Muscle layer of colon (tissue), 2 donors: ENCODE results near the gene SOCS2.
A peak's percentile ranks its signal among the peaks of the same experiment; 100 is the strongest.

ENCODE experiments used
- H3K27ac ChIP-seq: one replicate; pipeline ENCODE4 v1.7.0; 2013; ENCODE audit warnings: low read depth, mild to moderate bottlenecking, low read length, moderate library complexity
- H3K27me3 ChIP-seq, 2 donors: one replicate each; pipeline ENCODE4 v1.7.0; 2013; ENCODE audit warnings: low read length in 2 of 2, mild to moderate bottlenecking in 2 of 2; ENCODE audit not compliant: insufficient read depth in 2 of 2, control insufficient read depth in 1 of 2
- H3K36me3 ChIP-seq: one replicate; pipeline ENCODE4 v1.7.0; 2013; ENCODE audit warnings: mild to moderate bottlenecking, low read length; ENCODE audit not compliant: insufficient read depth
- H3K4me1 ChIP-seq: one replicate; pipeline ENCODE4 v1.7.0; 2013; ENCODE audit warnings: mild to moderate bottlenecking, low read length; ENCODE audit not compliant: insufficient read depth
- H3K4me3 ChIP-seq, 2 donors: one replicate each; pipeline ENCODE4 v1.7.0; 2013; ENCODE audit warnings: low read length in 2 of 2, low read depth in 1 of 2, mild to moderate bottlenecking in 1 of 2, moderate library complexity in 1 of 2
- H3K9ac ChIP-seq: one replicate; pipeline ENCODE4 v1.7.0; 2013; ENCODE audit warnings: low read length
- H3K9me3 ChIP-seq: one replicate; pipeline ENCODE4 v1.7.0; 2013; ENCODE audit warnings: mild to moderate bottlenecking, low read length
- donor health status: abdominal sarcoma.
- donor health status: Adenocarcinoma of cecum.

SOCS2 gene, protein sequence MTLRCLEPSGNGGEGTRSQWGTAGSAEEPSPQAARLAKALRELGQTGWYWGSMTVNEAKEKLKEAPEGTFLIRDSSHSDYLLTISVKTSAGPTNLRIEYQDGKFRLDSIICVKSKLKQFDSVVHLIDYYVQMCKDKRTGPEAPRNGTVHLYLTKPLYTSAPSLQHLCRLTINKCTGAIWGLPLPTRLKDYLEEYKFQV

DNA sequence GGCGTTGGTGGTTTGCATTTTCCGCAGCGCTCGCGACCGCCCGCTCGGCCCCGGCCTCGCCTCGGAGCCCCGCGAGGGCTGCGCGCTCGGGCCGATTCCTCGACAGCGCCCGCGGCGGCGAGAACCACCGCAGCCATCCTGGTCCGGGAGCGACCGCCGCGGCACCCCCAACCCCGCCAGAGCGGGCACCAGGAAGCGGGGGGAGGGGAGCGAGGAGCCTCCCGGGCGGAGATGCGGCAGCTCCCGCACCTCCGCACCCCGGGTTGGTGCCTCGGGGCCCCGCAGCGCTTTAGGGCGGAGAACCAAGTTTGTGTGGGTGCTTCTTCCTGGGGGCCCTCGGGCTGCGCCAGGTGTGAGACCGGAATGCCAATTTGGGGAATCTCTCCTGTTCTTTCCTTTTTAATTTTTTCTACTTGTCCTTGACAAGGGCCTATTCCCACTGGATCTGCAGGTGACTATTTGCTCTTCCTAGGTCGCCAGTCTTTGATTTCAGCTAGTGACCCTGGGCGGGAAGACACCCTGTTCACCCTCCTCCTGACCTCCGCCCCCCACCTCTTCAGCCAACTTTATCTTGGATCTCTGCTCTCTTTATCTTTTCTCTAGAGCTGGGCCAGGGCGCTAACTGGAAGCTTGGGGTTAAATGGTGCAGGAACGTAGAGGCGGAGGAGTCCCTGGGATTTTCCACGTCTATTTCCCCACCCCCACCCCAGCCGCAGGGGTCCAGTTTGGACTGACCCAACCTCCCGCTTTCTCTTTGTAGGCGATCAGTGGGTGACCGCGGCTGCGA, at the start of gene SOCS2:
SOCS2 (plus strand) TSS at position 751 of the 787 bp plus-strand sequence. CDS start 223 bp downstream, outside the sequence.
- H3K27ac ChIP-seq: peak within 1 kb of the TSS; percentile 99
- no peaks in the 10 kb centered on the region for H3K27me3 ChIP-seq
- no peaks in the 10 kb centered on the region for H3K36me3 ChIP-seq
- H3K4me1 ChIP-seq: peaks cover 12% of the 10 kb centered on the region
- H3K4me3 ChIP-seq: peak within 1 kb of the TSS; percentile 95 to 99
- peak within 1 kb of the TSS; percentile 58 for H3K9ac ChIP-seq
- no peaks in the 10 kb centered on the region for H3K9me3 ChIP-seq

DNA sequence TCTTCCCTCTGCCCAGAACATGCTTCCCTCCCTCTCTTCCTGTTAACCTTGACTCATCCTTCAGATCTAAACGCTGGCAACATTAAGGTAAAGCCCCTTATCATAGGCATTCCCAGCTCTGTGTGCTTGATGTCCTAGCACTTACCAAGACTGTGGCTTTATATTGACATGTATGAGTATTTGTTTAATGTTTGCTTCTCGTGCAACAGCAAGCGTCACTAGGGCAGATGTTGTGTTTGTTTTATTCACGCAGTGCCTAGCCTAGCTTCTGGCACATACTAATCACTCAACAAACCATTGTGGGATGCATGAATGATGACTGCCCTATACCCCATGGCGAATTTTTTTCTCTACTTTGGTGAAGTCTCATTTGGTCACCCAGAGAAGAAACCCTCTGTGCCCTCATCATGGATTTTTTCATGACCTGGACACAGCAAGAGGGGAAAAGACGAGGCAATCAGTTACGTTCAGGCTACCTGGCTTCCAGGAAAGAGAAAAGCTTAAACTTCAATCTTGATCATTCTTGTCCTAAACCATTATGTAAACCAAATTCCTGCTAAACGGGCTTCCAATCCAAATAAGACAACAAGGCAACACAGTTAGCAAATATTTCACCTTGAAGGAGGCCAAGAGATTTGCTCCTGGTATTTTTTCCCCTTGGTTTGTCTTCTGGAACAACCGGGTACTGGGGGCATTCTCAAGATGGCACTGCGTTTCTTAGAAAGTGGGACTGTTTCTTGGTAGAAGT, 47.9 kb upstream of the SOCS2 start:
- Histone ChIP-seq H3K4me1 (no peaks in the 10 kb centered on the region), H3K27ac (no peak overlapping the region), H3K9ac (no peak overlapping the region), H3K36me3 (no peaks in the 10 kb centered on the region), H3K4me3 (no peak overlapping the region), H3K27me3 (no peaks in the 10 kb centered on the region), H3K9me3 (no peaks in the 10 kb centered on the region)

DNA sequence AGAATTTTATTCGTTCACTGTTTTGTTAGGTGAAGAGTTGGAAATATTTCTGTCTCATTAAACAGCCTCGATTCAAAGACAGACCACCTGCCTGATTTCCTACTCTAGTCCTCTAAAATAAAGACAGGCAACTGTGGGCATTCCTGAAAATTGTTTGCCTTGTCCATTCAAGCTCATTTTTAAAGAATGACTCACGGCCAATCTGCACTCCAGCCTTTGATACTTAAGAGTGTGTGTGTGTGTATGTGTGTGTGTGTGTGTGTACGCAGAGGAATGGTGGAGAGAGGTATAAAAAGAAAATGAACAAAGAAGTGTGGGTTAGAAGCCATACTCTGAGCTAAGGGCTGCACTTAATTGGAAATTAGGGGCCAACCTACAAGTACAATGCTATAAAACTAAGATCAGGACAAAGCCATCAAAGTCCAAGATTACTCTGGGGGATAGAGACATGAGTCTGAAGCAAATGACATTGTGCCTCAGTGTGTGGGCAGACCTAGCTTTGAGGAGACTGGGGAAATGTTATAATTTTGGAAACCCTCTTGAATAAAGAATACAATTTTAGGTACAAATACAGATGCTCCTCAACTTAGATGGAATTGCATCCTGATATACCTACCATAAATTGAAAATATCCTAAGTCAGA, 45.6 kb upstream of the SOCS2 start:
- H3K36me3 ChIP-seq: no peaks in the 10 kb centered on the region
- H3K4me1 ChIP-seq: no peaks in the 10 kb centered on the region

GRCh38 chr12:93530358-93530757, 42.1 kb upstream of the SOCS2 start:
- Histone ChIP-seq H3K4me3 (no peak overlapping the region), H3K4me1 (no peaks in the 10 kb centered on the region), H3K27ac (no peak overlapping the region), H3K36me3 (no peaks in the 10 kb centered on the region), H3K27me3 (no peaks in the 10 kb centered on the region), H3K9ac (no peak overlapping the region), H3K9me3 (no peaks in the 10 kb centered on the region)

More for the DNA sequence above, 45.6 kb upstream of the SOCS2 start:
- no peak overlapping the region for H3K9ac ChIP-seq
- no peaks in the 10 kb centered on the region for H3K27me3 ChIP-seq
- no peak overlapping the region for H3K4me3 ChIP-seq
- H3K27ac ChIP-seq: no peak overlapping the region
- no peaks in the 10 kb centered on the region for H3K9me3 ChIP-seq

- Histone ChIP-seq H3K9ac (no peak overlapping the region), H3K4me1 (no peaks in the 10 kb centered on the region), H3K9me3 (no peaks in the 10 kb centered on the region), H3K27ac (no peak overlapping the region), H3K4me3 (no peak overlapping the region), H3K27me3 (no peaks in the 10 kb centered on the region), H3K36me3 (no peaks in the 10 kb centered on the region)
These were observed 39.2 kb upstream of the SOCS2 start for GRCh38 chr12:93533310-93533709.

- no peaks in the 10 kb centered on the region for H3K36me3 ChIP-seq
These were observed 36.2 kb upstream of the SOCS2 start for GRCh38 chr12:93536111-93536765.

GRCh38 chr12:93536766-93537488, 35.5 kb upstream of the SOCS2 start:
- Histone ChIP-seq H3K36me3 (no peaks in the 10 kb centered on the region), H3K4me1 (no peaks in the 10 kb centered on the region), H3K27ac (no peak overlapping the region), H3K9ac (no peak overlapping the region), H3K9me3 (no peaks in the 10 kb centered on the region), H3K4me3 (no peak overlapping the region), H3K27me3 (no peaks in the 10 kb centered on the region)

More at GRCh38 chr12:93536111-93536765, 36.2 kb upstream of the SOCS2 start:
- no peak overlapping the region for H3K27ac ChIP-seq
- H3K9me3 ChIP-seq: no peaks in the 10 kb centered on the region
- H3K4me3 ChIP-seq: no peak overlapping the region
- H3K9ac ChIP-seq: no peak overlapping the region
- no peaks in the 10 kb centered on the region for H3K4me1 ChIP-seq
- H3K27me3 ChIP-seq: no peaks in the 10 kb centered on the region

DNA sequence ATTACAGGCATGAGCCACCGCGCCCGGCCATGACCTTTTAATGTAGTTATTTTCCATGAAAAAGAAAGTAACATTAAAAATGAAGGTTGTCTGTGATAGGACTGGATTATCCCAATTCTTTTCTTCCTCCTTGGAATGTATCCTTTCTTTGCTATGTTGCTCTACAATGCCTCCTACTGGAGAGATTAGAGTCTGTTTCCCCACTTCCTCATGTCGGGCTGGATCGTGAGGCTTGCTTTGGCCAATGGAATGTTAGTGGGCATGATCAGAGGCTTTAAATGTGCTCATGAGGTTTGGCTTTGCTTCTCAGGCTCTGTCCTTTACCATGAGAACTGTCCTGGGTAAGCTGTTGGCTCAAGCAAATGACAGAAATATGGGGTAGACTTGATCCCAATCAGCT, 34.7 kb upstream of the SOCS2 start:
- no peak overlapping the region for H3K4me3 ChIP-seq
- H3K9me3 ChIP-seq: no peaks in the 10 kb centered on the region
- H3K27ac ChIP-seq: no peak overlapping the region
- no peak overlapping the region for H3K9ac ChIP-seq
- H3K4me1 ChIP-seq: no peaks in the 10 kb centered on the region
- H3K36me3 ChIP-seq: no peaks in the 10 kb centered on the region
- H3K27me3 ChIP-seq: no peaks in the 10 kb centered on the region

DNA sequence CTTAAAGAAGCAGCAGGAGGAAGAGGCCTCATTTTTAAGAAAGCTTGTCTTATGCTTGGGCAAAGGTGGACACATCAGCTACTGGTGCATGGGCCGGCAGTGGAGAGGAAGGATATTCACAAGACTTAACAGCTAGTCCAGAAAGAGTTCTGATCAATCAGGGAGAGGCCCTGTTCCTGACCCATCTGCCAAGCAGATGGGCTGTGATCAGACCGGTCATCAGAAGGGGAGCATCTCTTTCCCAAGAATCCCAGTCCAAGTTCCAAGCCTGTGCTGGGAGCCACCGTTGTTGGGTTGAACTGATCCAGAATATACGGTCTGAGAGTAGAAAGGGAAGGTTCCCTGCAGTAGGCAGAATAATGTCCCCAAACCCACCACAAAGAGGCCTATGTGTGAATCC, 32.7 kb upstream of the SOCS2 start:
- H3K27me3 ChIP-seq: no peaks in the 10 kb centered on the region
- no peak overlapping the region for H3K27ac ChIP-seq
- H3K36me3 ChIP-seq: no peaks in the 10 kb centered on the region
- no peak overlapping the region for H3K9ac ChIP-seq
- no peaks in the 10 kb centered on the region for H3K9me3 ChIP-seq
- no peak overlapping the region for H3K4me3 ChIP-seq
- H3K4me1 ChIP-seq: no peaks in the 10 kb centered on the region

GRCh38 chr12:93540466-93540865, 32.0 kb upstream of the SOCS2 start:
- H3K4me3 ChIP-seq: no peak overlapping the region
- no peaks in the 10 kb centered on the region for H3K9me3 ChIP-seq
- no peak overlapping the region for H3K27ac ChIP-seq
- H3K27me3 ChIP-seq: no peaks in the 10 kb centered on the region
- H3K4me1 ChIP-seq: no peaks in the 10 kb centered on the region
- no peaks in the 10 kb centered on the region for H3K36me3 ChIP-seq
- no peak overlapping the region for H3K9ac ChIP-seq
